Adipocyte (in vitro differentiated cells): ENCODE data around the gene SYT13.

ENCODE experiments used
- DNase-seq: peaks from one replicate; pipeline ENCODE4 v3.0.0-alpha.2; 2015; ENCODE audit warnings: low read depth
- H3K27me3 ChIP-seq: replicated peaks from 2 replicates; pipeline ENCODE4 v1.7.0; 2013; ENCODE audit warnings: mild to moderate bottlenecking, low read length, moderate library complexity; ENCODE audit not compliant: control insufficient read depth, insufficient read depth
- H3K36me3 ChIP-seq: 2 replicates; pipeline ENCODE4 v1.7.0; 2013; ENCODE audit warnings: low read length, mild to moderate bottlenecking, moderate library complexity; ENCODE audit not compliant: control insufficient read depth, insufficient read depth, severe bottlenecking
- H3K4me1 ChIP-seq: 2 replicates; pipeline ENCODE4 v1.7.0; 2013; ENCODE audit warnings: mild to moderate bottlenecking, low read length, moderate library complexity; ENCODE audit not compliant: control insufficient read depth, insufficient read depth
- H3K4me3 ChIP-seq: 2 replicates; pipeline ENCODE4 v1.7.0; 2013; ENCODE audit warnings: mild to moderate bottlenecking, low read length, moderate library complexity
- H3K9ac ChIP-seq: 2 replicates; pipeline ENCODE4 v1.7.0; 2013; ENCODE audit warnings: mild to moderate bottlenecking, low read length, moderate library complexity
- H3K9me3 ChIP-seq: 2 replicates; pipeline ENCODE4 v1.7.0; 2013; ENCODE audit warnings: mild to moderate bottlenecking, low read length, moderate library complexity; ENCODE audit not compliant: control insufficient read depth

The SYT13 gene

DNA sequence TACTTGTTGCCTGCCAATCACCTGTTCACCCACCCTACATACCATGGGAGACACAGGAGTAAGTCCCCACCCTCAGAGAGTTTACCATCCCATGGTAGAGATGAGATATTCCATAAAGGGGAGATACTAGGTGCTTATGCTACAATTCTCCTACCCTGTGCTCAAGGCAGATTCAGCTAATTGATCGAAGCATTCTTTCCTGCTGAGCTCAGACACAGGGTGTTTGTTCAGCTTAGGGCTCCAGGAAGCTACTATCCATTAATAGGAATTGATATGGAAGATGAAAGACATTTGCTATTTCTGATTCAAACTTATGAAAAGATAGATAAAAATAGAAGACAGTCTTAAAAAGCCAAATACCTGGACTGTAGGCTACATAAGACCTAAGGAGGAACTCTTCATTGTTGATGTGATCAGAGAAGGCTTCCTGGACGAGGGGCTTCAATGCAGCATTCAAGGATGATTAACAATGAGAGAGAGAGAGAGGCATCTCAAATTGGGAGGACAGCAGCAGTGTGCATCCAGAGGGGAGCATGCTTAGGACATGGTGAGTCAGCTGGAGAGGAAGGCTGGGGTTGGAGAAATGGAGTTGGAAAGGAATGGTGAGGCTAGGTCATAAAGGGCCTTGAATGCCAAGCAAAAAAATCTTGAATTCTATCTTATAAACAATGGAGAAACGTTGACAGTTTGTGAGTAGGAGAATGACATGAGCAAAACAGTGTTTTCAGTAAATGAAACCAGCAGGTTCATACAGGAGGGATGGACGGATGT lies 15.0 kb downstream of the SYT13 start:
- Histone ChIP-seq H3K36me3 (no peaks in the 10 kb centered on the region), H3K27me3 (peaks cover 87% of the 10 kb centered on the region), H3K9me3 (no peaks in the 10 kb centered on the region), H3K9ac (no peak overlapping the region), H3K4me3 (no peak overlapping the region), H3K4me1 (peaks cover 4% of the 10 kb centered on the region)
- DNase-seq = no peak

GRCh38 chr11:45269678-45270077 lies 16.5 kb downstream of the SYT13 start:
- Histone ChIP-seq H3K9ac (no peak overlapping the region), H3K36me3 (no peaks in the 10 kb centered on the region), H3K9me3 (no peaks in the 10 kb centered on the region), H3K4me3 (no peak overlapping the region), H3K4me1 (peaks cover 18% of the 10 kb centered on the region), H3K27me3 (peaks cover 77% of the 10 kb centered on the region)
- DNase-seq = no peak

- H3K36me3 ChIP-seq = no peaks in the 10 kb centered on the region
- no peak overlapping the region for H3K9ac ChIP-seq
- H3K9me3 ChIP-seq = no peaks in the 10 kb centered on the region
- H3K4me1 ChIP-seq = peaks cover 22% of the 10 kb centered on the region
- no peak overlapping the region for H3K4me3 ChIP-seq
- DNase-seq = no peak
- H3K27me3 ChIP-seq = peaks cover 59% of the 10 kb centered on the region
Observed at GRCh38 chr11:45267652-45268299, 18.4 kb downstream of the SYT13 start.

- no peak for DNase-seq
- Histone ChIP-seq H3K4me1 (peaks cover 22% of the 10 kb centered on the region), H3K9ac (no peak overlapping the region), H3K4me3 (no peak overlapping the region), H3K27me3 (peaks cover 53% of the 10 kb centered on the region), H3K36me3 (no peaks in the 10 kb centered on the region), H3K9me3 (no peaks in the 10 kb centered on the region)
Observed at GRCh38 chr11:45267052-45267451, 19.1 kb downstream of the SYT13 start.

DNA sequence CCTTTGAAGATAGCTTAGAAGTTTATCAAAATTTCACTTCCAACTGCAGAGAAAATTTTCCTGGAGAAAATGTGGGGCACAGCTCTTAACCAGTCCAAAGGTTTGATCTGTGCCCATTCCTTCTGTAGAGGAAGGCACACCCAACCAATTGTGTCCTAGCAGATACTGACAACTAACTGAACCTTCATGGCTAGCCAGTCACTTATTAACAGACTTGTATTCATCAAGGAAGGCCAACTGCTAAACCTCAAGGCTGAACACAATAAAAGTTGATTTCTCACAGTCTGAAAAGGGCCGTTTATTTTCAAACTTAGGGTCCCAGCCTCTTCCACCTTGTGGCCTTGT lies 19.5 kb downstream of the SYT13 start:
- H3K4me1 ChIP-seq = peaks cover 22% of the 10 kb centered on the region
- peaks cover 50% of the 10 kb centered on the region for H3K27me3 ChIP-seq
- H3K9ac ChIP-seq = no peak overlapping the region
- no peaks in the 10 kb centered on the region for H3K9me3 ChIP-seq
- DNase-seq = no peak
- H3K4me3 ChIP-seq = no peak overlapping the region
- no peaks in the 10 kb centered on the region for H3K36me3 ChIP-seq

DNA sequence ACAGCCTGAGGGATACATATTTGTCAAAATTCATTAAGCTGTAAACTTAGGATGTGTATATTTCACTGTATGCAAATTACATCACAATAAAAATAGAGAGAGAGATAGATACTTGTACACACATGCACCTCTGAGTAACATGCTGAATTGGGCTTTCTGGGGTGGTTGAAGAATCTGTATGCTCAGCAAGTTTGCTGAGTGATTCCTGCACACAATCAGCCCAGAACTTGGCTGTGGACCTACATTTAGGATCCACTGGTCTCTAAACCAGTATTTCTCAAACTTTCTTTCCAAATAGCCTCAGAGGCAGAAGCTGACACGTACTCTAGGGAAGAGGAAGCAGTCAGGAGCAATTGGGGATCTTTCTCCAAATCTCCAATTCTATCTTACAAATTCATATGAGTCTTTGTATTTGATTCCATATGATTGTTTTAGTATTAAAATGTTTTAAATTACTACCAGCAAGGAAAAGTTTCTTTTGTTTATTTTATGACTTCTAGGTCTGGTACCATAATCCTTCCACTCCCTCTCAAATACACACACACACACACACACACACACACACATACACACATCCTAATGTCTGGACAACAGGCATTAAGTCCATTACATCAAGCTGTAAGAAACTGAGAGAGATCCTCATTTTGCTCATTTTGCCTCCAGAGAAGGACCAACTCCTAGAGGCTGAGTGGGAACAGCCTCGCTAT lies 20.0 kb downstream of the SYT13 start:
- Histone ChIP-seq H3K36me3 (no peaks in the 10 kb centered on the region), H3K4me3 (no peak overlapping the region), H3K9me3 (no peaks in the 10 kb centered on the region), H3K4me1 (peaks cover 22% of the 10 kb centered on the region), H3K27me3 (peaks cover 45% of the 10 kb centered on the region), H3K9ac (no peak overlapping the region)
- no peak for DNase-seq

DNA sequence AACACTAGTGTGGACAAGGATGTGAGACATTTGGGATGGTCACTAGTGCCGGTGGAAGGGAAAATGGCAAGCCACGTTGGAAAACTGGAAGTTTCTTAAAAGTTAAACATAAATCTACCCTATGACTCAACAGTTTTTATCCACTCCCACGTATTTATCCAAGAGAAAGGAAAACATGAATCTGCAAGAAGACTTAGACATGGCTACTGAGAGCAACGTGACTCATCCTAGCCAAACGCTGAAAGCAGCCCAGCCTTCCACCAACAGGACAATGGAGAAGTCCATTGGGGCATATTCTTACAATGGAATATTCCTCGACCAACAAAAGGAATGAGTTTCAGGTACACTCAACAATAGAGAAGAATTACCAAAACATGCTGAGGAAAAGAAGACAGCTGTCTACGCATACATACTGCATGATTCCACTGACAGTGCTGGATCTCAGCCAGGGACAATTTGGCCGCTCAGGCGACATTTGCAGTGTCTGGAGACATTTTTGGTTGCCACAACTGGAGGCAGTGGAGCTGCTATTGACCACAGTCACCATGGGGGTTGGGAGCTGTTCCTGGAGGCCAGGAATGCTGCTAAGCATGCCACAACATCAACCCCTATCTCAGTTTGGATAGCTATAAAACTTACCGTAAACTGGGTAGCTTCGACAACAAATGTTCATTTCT lies 21.2 kb downstream of the SYT13 start:
- peak; percentile 59 for DNase-seq
- H3K36me3 ChIP-seq = no peaks in the 10 kb centered on the region
- no peak overlapping the region for H3K9ac ChIP-seq
- H3K27me3 ChIP-seq = peaks cover 34% of the 10 kb centered on the region
- peaks cover 22% of the 10 kb centered on the region for H3K4me1 ChIP-seq
- H3K4me3 ChIP-seq = peak overlapping the region; percentile 1
- H3K9me3 ChIP-seq = no peaks in the 10 kb centered on the region

DNA sequence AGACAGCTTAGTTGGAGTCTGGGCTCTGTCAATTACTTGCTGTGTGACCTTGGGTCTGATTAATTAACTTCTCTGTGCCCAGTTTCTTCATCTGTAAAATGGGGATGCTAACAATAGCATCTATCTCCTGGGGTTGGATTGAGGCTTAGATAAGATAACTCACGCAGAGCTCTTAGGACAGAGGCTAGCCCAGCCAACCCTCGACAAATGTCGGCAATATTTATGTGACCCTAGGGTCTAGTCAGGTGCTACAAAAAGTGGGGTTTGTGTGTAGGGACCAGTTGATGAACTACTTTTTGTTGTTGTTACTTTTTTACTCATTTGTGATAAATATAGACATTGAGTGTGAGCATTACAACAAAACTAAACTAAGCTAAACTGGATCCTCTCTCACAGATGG lies 22.4 kb downstream of the SYT13 start:
- no peak for DNase-seq
- Histone ChIP-seq H3K27me3 (peaks cover 22% of the 10 kb centered on the region), H3K9me3 (no peaks in the 10 kb centered on the region), H3K9ac (no peak overlapping the region), H3K36me3 (no peaks in the 10 kb centered on the region), H3K4me1 (peaks cover 29% of the 10 kb centered on the region), H3K4me3 (no peak overlapping the region)

GRCh38 chr11:45262900-45263299 lies 23.2 kb downstream of the SYT13 start:
- Histone ChIP-seq H3K4me3 (no peak overlapping the region), H3K9me3 (no peaks in the 10 kb centered on the region), H3K36me3 (no peaks in the 10 kb centered on the region), H3K4me1 (peaks cover 29% of the 10 kb centered on the region), H3K27me3 (peaks cover 13% of the 10 kb centered on the region), H3K9ac (no peak overlapping the region)
- no peak for DNase-seq

- DNase-seq = no peak
- Histone ChIP-seq H3K27me3 (peaks cover 10% of the 10 kb centered on the region), H3K4me3 (no peak overlapping the region), H3K9ac (no peak overlapping the region), H3K9me3 (no peaks in the 10 kb centered on the region), H3K36me3 (no peaks in the 10 kb centered on the region), H3K4me1 (peaks cover 15% of the 10 kb centered on the region)
Observed at GRCh38 chr11:45260071-45260470, 26.1 kb downstream of the SYT13 start.

- DNase-seq = no peak
- peaks cover 10% of the 10 kb centered on the region for H3K4me1 ChIP-seq
- H3K36me3 ChIP-seq = no peaks in the 10 kb centered on the region
- no peak overlapping the region for H3K9ac ChIP-seq
- no peak overlapping the region for H3K4me3 ChIP-seq
- no peaks in the 10 kb centered on the region for H3K9me3 ChIP-seq
- peaks cover 10% of the 10 kb centered on the region for H3K27me3 ChIP-seq
Observed at GRCh38 chr11:45259592-45259991, 26.5 kb downstream of the SYT13 start.
